ENCODE data around the gene BCAS3.
A peak's percentile ranks its signal among the peaks of the same experiment; 100 is the strongest.
"Not testable (repeated sequence)": the region's sequence is repeated elsewhere in the genome, so short reads cannot be mapped to it uniquely, and the experiment has no call there.

BCAS3 gene

DNA sequence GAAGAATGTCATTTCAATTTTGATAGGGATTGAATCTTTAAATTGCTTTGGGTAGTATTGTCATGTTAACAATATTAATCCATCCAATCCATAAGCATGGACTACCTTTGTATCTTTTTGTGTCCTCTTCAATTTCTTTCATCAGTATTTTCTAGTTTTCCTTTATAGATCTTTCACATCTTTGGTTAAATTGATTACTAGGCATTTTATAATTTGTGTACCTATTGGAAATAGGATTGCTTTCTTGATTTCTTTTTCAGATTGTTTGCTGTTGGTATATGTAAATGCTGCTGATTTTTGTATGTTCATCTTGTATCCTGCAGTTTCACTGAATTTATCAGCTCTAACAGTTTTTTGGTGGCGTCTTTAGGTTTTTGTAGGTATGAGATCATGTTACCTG is 24.1 kb upstream of the BCAS3 start:
- H3K9me3 Mint-ChIP-seq, result no peaks in the 10 kb centered on the region
- H3K4me1 Mint-ChIP-seq (ENCODE audit: low read depth), result peaks cover 25% of the 10 kb centered on the region
- no peak for DNase-seq
- H3K27me3 Mint-ChIP-seq, result no peaks in the 10 kb centered on the region
- no peak overlapping the region for H3K27ac Mint-ChIP-seq
- H3K4me3 Mint-ChIP-seq, result no peak overlapping the region
- H3K36me3 Mint-ChIP-seq (ENCODE audit: low read depth), result peaks cover 49% of the 10 kb centered on the region

DNA sequence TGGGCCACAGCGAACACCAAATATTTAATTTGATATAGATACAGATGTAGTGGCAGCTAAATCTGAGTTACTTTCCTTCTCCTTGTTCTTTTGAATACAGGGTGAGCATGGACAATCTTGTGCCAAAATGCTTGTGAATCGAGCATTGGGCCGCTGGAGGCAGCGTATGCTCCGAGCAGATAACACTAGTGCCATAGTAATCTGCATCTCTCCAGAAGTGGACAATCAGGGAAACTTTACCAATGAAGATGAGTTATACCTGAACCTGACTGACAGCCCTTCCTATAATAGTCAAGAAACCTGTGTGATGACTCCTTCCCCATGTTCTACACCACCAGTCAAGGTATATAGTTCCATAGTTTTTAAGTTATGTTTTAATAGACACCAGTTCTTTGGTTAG is 21.2 kb upstream of the BCAS3 start:
- H3K4me3 Mint-ChIP-seq, result no peak overlapping the region
- H3K9me3 Mint-ChIP-seq, result no peaks in the 10 kb centered on the region
- no peak overlapping the region for H3K27ac Mint-ChIP-seq
- peaks cover 24% of the 10 kb centered on the region for H3K4me1 Mint-ChIP-seq (ENCODE audit: low read depth)
- H3K36me3 Mint-ChIP-seq (ENCODE audit: low read depth), result peaks cover 34% of the 10 kb centered on the region
- no peaks in the 10 kb centered on the region for H3K27me3 Mint-ChIP-seq
- no peak for DNase-seq

DNA sequence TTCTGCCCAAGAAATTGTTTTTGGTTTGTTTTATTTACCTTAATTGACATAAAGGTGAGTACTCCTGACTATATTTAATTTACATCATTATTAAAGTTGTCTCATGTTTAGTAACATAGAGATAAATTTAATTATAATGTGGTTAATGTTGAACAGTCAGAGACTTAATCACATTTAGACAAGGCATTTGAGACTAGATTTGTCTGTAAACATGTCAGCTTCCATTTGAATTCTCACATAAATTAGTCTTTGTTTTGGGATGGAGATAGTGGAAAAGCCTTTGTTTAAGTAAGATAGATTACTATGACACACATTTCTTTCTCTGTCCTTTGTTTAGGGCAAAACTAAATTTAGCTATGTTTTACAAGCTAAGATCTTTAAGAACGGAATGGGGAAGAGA is 18.5 kb upstream of the BCAS3 start:
- Mint-ChIP-seq H3K4me1 (ENCODE audit: low read depth) (peaks cover 2% of the 10 kb centered on the region), H3K4me3 (no peak overlapping the region), H3K9me3 (no peaks in the 10 kb centered on the region), H3K27me3 (no peaks in the 10 kb centered on the region), H3K36me3 (ENCODE audit: low read depth) (peaks cover 40% of the 10 kb centered on the region), H3K27ac (no peak overlapping the region)
- no peak for DNase-seq

DNA sequence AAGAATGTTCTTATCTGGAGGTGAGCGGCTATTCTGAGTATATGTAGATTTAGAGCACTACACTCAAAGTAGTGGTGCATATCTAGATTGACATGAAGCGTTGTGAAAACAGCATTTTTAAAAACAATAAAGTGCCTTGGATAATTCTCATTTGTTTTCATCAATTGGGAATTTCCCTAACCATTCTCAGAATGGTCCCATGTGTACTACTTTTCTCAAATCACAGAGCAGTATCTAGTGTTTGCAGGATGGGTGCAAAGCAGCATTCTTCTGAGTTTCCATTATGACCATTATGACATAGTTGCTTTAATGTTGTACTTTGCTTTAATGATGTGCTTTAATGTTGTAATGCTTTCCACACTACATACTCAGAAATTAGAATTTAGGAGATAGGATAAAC is 16.2 kb upstream of the BCAS3 start:
- no peak for DNase-seq
- peaks cover 52% of the 10 kb centered on the region for H3K36me3 Mint-ChIP-seq (ENCODE audit: low read depth)
- H3K27me3 Mint-ChIP-seq, result no peaks in the 10 kb centered on the region
- H3K4me1 Mint-ChIP-seq (ENCODE audit: low read depth), result peaks cover 2% of the 10 kb centered on the region
- H3K4me3 Mint-ChIP-seq, result no peak overlapping the region
- H3K9me3 Mint-ChIP-seq, result no peaks in the 10 kb centered on the region
- no peak overlapping the region for H3K27ac Mint-ChIP-seq

DNA sequence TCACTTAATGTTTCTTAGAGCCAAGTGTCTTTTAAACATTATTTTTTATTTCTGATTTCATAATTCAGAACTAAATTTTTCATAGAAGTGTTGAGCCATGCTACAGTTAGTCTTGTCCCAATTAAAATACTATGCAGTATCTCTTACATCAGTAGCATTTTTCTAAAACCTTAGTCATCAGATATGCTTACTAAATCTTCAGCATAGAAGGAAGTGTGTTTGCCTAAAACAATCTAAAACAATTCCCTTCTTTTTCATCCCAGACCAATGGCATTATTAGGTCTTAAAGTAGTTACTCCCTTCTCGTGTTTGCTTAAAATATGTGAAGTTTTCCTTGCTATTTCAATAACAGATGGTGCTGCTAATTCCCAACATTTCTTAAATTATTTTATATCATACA is 13.6 kb upstream of the BCAS3 start:
- H3K4me3 Mint-ChIP-seq, result no peak overlapping the region
- no peaks in the 10 kb centered on the region for H3K27me3 Mint-ChIP-seq
- DNase-seq, result no peak
- no peak overlapping the region for H3K27ac Mint-ChIP-seq
- no peaks in the 10 kb centered on the region for H3K9me3 Mint-ChIP-seq
- peaks cover 41% of the 10 kb centered on the region for H3K36me3 Mint-ChIP-seq (ENCODE audit: low read depth)
- H3K4me1 Mint-ChIP-seq (ENCODE audit: low read depth), result peaks cover 2% of the 10 kb centered on the region

DNA sequence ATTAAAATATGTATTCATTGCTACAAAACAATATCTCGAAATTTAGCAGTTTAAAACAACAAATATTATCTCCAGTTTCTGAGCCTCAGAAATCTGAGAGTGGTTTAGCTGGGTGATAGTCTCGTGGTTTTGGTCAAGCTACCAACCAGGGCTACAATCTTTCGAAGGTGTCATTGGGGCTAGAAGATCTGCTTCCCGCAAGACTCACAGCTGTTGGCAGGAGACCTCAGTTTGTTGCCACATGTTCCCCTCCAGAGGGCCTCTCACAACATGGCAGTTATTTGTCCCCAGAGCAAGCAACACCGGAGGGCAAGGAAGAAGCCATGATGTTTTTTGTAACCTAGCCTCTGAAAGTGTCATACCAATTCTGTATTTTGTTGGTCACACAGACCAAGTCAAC is 12.0 kb upstream of the BCAS3 start:
- H3K27ac Mint-ChIP-seq, result no peak overlapping the region
- no peak for DNase-seq
- peaks cover 33% of the 10 kb centered on the region for H3K36me3 Mint-ChIP-seq (ENCODE audit: low read depth)
- no peaks in the 10 kb centered on the region for H3K9me3 Mint-ChIP-seq
- H3K4me1 Mint-ChIP-seq (ENCODE audit: low read depth), result peaks cover 2% of the 10 kb centered on the region
- H3K27me3 Mint-ChIP-seq, result no peaks in the 10 kb centered on the region
- no peak overlapping the region for H3K4me3 Mint-ChIP-seq

DNA sequence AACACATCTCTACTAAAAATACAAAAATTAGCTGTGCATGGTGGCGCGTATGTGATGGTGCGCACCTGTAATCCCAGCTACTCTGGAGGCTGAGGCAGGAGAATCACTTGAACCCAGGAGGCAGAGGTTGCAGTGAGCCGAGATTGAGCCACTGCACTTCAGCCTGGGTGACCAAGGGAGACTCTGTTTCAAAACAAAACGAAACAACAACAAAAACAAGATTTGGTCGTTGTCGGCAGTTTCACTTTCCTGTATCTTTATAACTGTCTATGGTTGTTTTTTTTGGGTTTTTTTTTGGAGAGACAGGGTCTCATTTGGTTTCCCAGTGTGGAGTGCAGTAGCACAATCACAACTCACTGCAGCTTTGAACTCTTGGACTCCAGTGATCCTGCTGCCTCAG is 8.9 kb upstream of the BCAS3 start:
- H3K36me3 Mint-ChIP-seq (ENCODE audit: low read depth), result peaks cover 17% of the 10 kb centered on the region
- H3K4me3 Mint-ChIP-seq, H3K27me3 Mint-ChIP-seq: not testable (repeated sequence)

DNA sequence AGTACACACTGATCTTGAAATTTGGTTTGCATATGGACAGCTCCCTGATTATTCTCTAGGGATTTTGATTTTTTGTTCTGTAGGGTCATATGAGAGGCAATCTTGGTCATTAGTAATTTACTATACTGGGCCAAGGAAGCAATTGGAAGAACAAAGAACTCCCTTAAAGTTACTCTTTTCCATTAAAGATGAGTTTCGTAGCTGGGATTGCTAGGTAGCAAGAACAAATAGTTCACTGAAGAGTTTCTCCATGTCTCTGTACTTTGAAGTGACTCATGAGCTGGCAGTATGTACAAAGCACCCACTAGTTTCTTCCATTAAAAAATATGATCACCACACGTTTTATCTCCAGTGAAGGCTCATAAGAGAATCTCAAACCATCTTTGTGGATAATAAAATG is 6.2 kb upstream of the BCAS3 start:
- Mint-ChIP-seq H3K9me3 (peaks cover 2% of the 10 kb centered on the region), H3K4me1 (ENCODE audit: low read depth) (no peaks in the 10 kb centered on the region), H3K27ac (no peak overlapping the region), H3K4me3 (no peak overlapping the region), H3K27me3 (no peaks in the 10 kb centered on the region), H3K36me3 (ENCODE audit: low read depth) (no peaks in the 10 kb centered on the region)
- DNase-seq, result no peak

More for the DNA sequence above, 8.9 kb upstream of the BCAS3 start:
- not testable (repeated sequence) for DNase-seq; H3K9me3 Mint-ChIP-seq; H3K27ac Mint-ChIP-seq; H3K4me1 Mint-ChIP-seq (ENCODE audit: low read depth)

DNA sequence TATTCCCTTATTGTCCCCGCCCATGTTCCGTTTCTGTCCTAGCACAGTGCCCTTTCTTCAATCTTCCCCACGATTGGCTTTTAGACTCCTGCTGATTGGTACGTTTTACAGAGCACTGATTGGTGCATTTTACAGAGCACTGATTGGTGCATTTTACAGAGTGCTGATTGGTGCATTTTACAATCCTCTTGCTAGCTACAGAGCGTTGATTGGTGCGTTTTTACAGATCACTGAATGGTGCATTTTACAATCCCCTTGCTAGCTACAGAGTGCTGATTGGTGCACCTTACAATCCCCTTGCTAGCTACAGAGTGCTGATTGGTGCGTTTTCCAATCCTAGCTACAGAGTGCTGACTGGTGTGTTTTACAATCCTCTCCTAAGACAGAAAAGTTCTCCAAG is 3.0 kb upstream of the BCAS3 start:
- H3K27me3 Mint-ChIP-seq; H3K36me3 Mint-ChIP-seq (ENCODE audit: low read depth); DNase-seq; H3K9me3 Mint-ChIP-seq; H3K27ac Mint-ChIP-seq; H3K4me3 Mint-ChIP-seq: not testable (repeated sequence)
- peaks cover 20% of the 10 kb centered on the region for H3K4me1 Mint-ChIP-seq (ENCODE audit: low read depth)

DNA sequence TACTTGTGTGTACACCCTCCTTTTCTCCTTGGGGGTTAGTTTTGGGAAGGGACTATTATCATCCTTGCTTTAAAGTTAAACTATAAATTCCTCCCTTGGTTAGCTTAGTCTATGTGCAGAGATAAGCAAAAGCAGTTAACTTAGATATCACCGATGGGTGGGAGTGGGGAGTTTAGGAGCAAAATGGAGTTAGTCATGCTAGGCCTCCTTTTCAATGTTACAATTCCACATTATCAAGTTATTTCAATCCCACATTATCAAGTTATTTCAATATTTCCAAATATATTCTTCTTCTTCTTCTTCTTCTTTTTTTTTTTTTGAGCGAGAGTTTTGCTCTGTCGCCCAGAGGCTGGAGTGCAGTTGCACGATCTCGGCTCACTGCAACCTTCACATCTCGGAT is 1.7 kb upstream of the BCAS3 start:
- H3K4me3 Mint-ChIP-seq, result no peak overlapping the region
- no peaks in the 10 kb centered on the region for H3K27me3 Mint-ChIP-seq
- peaks cover 2% of the 10 kb centered on the region for H3K9me3 Mint-ChIP-seq
- DNase-seq, result no peak
- no peak overlapping the region for H3K27ac Mint-ChIP-seq
- H3K4me1 Mint-ChIP-seq (ENCODE audit: low read depth), result peaks cover 20% of the 10 kb centered on the region
- H3K36me3 Mint-ChIP-seq (ENCODE audit: low read depth), result peaks cover 7% of the 10 kb centered on the region

DNA sequence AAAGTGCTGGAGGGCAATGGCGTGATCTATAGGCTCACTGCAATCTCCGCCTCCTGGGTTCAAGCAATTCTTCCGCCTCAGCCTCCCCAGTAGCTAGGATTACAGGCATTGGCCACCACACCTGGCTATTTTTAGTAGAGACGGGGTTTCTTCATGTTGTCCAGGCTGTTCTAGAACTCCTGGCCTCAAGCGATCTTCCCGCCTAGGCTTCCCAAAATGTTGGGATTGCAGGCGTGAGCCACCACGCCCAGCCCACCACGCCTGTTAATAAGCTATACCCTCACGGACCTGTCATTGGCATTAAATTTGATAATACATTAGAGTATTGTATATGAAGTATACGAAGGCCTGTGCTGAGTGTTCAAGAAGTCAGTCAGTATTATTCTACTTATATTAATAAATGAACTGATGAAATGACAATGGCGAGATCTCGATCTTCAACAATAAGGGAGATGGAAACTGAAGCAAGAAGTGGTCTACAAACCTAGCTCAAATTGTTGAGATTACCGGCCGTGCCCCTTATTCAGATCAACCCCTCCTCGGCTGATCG is 818 bp upstream of the BCAS3 start:
- peaks cover 7% of the 10 kb centered on the region for H3K36me3 Mint-ChIP-seq (ENCODE audit: low read depth)
- DNase-seq, result no peak

DNA sequence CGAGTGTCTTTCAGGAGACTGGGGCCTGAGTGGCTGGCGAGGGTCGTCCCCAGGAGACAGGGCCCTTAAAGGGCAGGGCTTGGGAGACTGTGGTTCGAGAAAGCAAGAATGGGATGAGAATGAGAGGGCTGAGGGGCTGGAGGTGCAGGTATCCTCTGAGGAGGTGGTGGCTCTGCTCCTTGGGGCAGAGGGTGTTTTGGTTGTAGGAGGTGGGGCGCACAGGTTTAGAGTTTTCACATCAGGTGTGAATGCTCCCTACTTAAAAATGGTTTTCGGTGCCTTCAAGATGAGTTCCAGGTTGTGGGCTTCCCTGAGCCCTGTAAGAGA is 430 bp downstream of the BCAS3 start:
- Mint-ChIP-seq H3K4me3 (peak overlapping the region; percentile 98), H3K27me3 (no peaks in the 10 kb centered on the region), H3K4me1 (ENCODE audit: low read depth) (peaks cover 20% of the 10 kb centered on the region), H3K9me3 (peaks cover 2% of the 10 kb centered on the region), H3K36me3 (ENCODE audit: low read depth) (peaks cover 12% of the 10 kb centered on the region), H3K27ac (peak overlapping the region; percentile 98)
- no peak for DNase-seq

More for the DNA sequence above, 818 bp upstream of the BCAS3 start:
- peak overlapping the region; percentile 98 for H3K27ac Mint-ChIP-seq
- H3K4me1 Mint-ChIP-seq (ENCODE audit: low read depth), result peaks cover 20% of the 10 kb centered on the region
- no peaks in the 10 kb centered on the region for H3K27me3 Mint-ChIP-seq
- peak overlapping the region; percentile 98 for H3K4me3 Mint-ChIP-seq
- H3K9me3 Mint-ChIP-seq, result peaks cover 2% of the 10 kb centered on the region

DNA sequence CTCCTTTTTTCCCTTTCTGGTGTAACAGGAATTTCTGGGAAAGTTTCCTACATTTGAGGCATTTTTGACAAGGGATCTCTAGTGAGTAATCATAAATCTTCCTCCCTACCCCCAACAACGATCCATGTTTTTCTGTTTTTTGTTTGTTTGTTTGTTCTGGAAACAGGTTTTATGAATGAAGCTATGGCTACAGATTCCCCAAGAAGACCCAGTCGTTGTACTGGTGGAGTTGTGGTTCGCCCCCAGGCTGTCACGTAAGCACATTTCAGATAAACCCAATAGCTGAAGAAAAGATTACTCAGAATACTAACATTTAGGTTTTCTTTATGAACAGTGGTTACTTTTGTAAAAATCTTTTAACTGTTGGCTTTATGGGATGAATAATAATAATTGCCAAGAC is 1.6 kb downstream of the BCAS3 start:
- Mint-ChIP-seq H3K36me3 (ENCODE audit: low read depth) (peaks cover 14% of the 10 kb centered on the region), H3K4me3 (no peak overlapping the region), H3K4me1 (ENCODE audit: low read depth) (peaks cover 20% of the 10 kb centered on the region), H3K27me3 (no peaks in the 10 kb centered on the region), H3K27ac (no peak overlapping the region), H3K9me3 (peaks cover 2% of the 10 kb centered on the region)
- no peak for DNase-seq

DNA sequence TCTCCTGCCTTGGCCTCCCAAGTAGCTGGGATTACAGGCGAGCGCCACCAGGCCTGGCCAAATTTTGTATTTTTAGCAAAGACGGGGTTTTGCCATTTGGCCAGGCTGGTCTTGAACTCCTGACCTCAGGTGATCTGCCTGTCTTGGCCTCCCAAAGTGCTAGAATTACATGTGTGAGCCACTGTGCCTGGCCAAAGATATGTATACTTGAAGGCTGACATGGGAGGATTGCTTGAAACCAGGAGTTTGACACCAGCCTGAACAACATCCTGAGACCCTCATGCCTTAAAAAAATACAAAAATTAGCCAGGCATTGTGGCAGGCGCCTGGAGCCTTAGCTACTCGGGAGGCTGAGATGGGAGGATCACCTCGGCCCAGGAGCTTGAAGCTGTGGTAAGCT is 3.1 kb downstream of the BCAS3 start:
- Mint-ChIP-seq H3K27ac (no peak overlapping the region), H3K9me3 (no peaks in the 10 kb centered on the region), H3K4me3 (no peak overlapping the region), H3K36me3 (ENCODE audit: low read depth) (peaks cover 22% of the 10 kb centered on the region), H3K4me1 (ENCODE audit: low read depth) (peaks cover 20% of the 10 kb centered on the region), H3K27me3 (no peaks in the 10 kb centered on the region)
- DNase-seq, result no peak

DNA sequence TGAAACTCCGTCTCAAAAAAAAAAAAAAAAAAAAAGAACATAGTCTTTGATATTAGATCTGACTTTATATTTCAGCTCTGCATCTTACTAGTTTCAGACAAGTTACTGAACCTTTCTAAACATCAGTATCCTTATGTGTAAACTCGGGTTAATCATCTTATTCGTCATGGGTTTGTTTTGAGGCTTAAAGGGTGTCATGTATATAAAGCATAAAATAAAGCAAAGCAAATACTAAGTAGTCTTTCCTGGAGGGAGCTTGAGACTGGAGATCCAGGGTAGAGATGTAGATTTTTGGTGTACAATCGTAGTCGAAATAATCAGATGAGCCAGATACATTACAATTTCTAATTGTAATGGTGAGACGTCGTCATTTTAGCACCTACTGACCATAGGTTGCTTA is 7.8 kb downstream of the BCAS3 start:
- H3K36me3 Mint-ChIP-seq (ENCODE audit: low read depth), result peaks cover 41% of the 10 kb centered on the region
- H3K27me3 Mint-ChIP-seq, result no peaks in the 10 kb centered on the region
- no peaks in the 10 kb centered on the region for H3K9me3 Mint-ChIP-seq
- no peak overlapping the region for H3K4me3 Mint-ChIP-seq
- no peaks in the 10 kb centered on the region for H3K4me1 Mint-ChIP-seq (ENCODE audit: low read depth)
- H3K27ac Mint-ChIP-seq, result no peak overlapping the region
- no peak for DNase-seq

DNA sequence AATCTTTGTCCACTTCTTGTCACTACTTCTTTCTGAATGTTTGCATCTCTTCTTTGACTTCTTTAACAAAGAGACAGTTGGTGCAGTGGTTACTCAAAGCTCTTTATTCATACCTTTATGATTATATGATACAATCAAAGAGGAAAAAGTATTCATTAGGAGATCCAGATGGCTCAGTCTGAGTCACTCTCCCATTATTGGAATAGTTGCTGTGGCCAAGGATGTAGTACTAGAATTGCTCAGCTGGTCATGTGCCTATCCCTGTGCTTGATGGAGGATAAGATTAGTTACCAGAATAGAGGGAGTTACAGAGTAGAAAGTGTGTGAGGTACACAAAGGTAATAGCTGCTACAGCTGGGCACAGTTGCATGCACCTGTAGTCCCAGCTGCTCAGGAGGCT is 18.3 kb downstream of the BCAS3 start:
- Mint-ChIP-seq H3K4me3 (no peak overlapping the region), H3K27me3 (no peaks in the 10 kb centered on the region), H3K36me3 (ENCODE audit: low read depth) (peaks cover 28% of the 10 kb centered on the region), H3K4me1 (ENCODE audit: low read depth) (peaks cover 2% of the 10 kb centered on the region), H3K9me3 (no peaks in the 10 kb centered on the region), H3K27ac (no peak overlapping the region)
- DNase-seq, result no peak

Data from activated T-cell treated with anti-CD3 and anti-CD28 coated beads, Interleukin-2, amount 50 U/mL, for 24 hours (primary cell).